Stomach (tissue), 4 donors: ENCODE results near the gene SELENOV.

Experiments
- POLR2A ChIP-seq, 4 donors: fragments of 450-650 bp; IDR thresholded peaks; one replicate each; pipeline ENCODE4 v1.6.1; 2016; ENCODE audit warnings: antibody characterized with exemption in 4 of 4, control low read depth in 2 of 4, mild to moderate bottlenecking in 1 of 4, moderate library complexity in 1 of 4
- TF ChIP-seq, protein P1 (sequence below), 7 experiments: fragments of 450-650 bp in 4 of 7; fragments of 200-600 bp in 3 of 7; sonication (generic) in 3 of 7; IDR thresholded peaks; one replicate each; pipeline ENCODE4 v1.5.1; 2016 to 2019; ENCODE audit warnings: antibody characterized with exemption in 7 of 7, control low read depth in 2 of 7, mild to moderate bottlenecking in 1 of 7

DNA sequence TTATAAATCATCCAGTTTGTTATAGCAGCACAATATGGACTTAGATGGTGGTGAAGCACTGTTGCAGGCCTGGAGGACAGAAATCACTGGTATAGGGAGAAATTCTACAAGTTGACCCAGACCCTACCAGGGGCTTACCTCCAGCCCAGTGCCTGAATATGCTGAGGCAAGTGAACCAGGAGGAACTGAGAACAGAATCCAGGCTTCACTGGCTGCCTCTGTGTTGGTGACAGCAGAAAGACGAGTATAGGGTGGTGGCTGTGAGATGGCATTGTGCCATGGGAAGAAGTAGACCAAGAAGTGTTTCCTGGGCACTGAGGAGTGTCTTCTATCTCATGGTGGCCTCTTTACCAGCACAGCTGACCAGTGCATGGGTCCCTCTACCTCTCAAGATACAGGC, 40.9 kb downstream of the SELENOV start:
- TF ChIP-seq, protein P1, sequence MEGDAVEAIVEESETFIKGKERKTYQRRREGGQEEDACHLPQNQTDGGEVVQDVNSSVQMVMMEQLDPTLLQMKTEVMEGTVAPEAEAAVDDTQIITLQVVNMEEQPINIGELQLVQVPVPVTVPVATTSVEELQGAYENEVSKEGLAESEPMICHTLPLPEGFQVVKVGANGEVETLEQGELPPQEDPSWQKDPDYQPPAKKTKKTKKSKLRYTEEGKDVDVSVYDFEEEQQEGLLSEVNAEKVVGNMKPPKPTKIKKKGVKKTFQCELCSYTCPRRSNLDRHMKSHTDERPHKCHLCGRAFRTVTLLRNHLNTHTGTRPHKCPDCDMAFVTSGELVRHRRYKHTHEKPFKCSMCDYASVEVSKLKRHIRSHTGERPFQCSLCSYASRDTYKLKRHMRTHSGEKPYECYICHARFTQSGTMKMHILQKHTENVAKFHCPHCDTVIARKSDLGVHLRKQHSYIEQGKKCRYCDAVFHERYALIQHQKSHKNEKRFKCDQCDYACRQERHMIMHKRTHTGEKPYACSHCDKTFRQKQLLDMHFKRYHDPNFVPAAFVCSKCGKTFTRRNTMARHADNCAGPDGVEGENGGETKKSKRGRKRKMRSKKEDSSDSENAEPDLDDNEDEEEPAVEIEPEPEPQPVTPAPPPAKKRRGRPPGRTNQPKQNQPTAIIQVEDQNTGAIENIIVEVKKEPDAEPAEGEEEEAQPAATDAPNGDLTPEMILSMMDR (IDR thresholded peaks at IDR 0.05), result no peak
- TF ChIP-seq POLR2A (IDR thresholded peaks at IDR 0.05), result no peak
